GM12873 (cell line): Measurements from ENCODE around the gene TAGLN2.

Experiments
- TF ChIP-seq, protein P1 (sequence below): IDR thresholded peaks from 2 replicates; pipeline ENCODE4 v1.5.1; 2012; ENCODE audit warnings: low read depth, mild to moderate bottlenecking, moderate library complexity, low read length, control low read depth; ENCODE audit not compliant: insufficient read depth; ENCODE audit errors: missing control alignments

The TAGLN2 gene

DNA sequence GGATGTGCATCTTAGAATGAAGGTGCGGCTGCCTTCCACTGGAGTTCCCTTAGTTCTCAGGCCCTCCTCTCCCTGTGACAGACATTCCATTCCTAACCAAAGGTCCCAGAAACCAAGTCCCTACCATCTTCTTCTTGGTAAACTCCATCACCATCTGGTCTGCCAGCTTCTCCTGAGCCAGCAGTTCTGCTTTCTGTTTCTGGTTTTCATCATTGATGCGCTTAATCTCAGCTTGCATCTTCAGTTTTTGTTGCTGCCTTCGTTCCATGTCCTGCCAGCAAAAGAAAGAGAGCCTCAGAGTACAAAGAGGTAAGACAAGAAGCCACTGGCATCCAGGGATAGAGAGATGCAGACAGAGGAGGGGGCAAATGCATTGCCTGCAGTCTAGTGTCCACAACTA lies 44.9 kb downstream of the TAGLN2 start:
- TF ChIP-seq, protein P1, sequence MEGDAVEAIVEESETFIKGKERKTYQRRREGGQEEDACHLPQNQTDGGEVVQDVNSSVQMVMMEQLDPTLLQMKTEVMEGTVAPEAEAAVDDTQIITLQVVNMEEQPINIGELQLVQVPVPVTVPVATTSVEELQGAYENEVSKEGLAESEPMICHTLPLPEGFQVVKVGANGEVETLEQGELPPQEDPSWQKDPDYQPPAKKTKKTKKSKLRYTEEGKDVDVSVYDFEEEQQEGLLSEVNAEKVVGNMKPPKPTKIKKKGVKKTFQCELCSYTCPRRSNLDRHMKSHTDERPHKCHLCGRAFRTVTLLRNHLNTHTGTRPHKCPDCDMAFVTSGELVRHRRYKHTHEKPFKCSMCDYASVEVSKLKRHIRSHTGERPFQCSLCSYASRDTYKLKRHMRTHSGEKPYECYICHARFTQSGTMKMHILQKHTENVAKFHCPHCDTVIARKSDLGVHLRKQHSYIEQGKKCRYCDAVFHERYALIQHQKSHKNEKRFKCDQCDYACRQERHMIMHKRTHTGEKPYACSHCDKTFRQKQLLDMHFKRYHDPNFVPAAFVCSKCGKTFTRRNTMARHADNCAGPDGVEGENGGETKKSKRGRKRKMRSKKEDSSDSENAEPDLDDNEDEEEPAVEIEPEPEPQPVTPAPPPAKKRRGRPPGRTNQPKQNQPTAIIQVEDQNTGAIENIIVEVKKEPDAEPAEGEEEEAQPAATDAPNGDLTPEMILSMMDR = no peak

DNA sequence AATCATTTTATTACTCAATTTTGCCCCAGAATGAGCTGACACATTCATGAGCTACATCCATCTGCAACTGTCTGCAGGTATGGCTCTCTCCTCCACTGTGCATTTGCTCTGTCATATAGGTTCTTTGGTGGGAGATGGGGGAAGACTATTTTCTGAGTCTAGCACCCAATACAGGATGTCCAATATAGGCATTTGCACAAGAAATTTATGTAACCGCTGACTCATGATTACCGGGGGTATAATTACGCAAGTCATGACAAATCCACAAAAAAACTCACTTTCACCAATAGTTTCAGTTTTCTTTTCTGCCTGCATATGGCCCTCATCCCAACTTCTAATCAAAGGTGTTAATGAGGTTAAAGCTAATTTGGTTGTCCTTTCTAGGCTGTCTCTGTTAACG lies 45.3 kb downstream of the TAGLN2 start:
- TF ChIP-seq, protein P1 = no peak

DNA sequence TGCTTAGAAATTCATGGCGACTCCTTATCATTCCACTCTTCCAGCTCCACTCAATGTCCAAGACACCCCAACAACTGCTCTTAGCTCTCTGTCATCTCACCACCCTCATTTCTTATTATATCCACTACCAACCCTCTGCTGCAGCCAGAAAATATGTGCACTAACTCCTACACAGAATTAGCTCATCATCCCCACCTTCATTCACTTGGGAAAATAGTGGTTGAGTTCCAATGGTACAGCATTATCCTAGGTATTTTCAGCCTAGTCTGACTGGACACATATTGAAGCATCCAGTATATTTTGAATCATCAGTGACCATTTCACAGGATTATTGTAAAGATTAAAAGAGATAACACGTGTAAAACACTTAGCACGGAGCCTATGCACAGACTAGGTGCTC lies 46.2 kb downstream of the TAGLN2 start:
- TF ChIP-seq, protein P1 = no peak

DNA sequence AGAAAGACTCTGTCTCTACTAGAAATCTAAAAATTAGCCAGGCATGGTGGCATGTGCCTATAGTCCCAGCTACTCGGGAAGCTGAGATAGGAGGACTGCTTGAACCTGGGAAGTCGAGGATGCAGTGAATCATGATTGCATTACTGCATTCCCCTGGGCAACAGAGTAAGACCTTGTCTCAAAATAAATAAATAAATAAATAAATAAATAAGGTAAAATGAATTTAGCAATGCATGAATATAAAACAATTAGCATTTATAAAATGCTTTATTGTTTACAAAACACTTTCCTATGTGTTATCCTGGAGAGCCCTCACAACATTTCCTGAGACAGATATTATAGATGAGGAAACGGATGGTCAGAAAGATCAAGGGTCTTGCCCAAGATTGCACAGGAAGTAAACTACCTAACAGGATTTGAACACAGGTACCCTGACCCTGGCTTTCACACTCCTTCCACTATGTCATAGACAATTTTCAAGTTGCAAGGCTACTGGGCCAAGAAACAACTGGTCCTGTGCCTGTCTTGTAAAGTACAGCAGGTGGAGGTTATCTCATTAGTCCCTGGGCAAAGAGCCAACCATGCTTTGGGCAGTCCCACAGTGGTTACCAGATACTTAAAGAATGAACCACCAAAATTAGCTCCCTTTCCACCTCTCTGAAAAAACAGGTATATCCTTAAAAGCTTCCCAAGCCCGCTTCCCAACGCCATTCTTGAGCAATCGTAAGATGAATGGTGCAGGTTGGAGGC lies 47.4 kb downstream of the TAGLN2 start:
- TF ChIP-seq, protein P1 = no peak

DNA sequence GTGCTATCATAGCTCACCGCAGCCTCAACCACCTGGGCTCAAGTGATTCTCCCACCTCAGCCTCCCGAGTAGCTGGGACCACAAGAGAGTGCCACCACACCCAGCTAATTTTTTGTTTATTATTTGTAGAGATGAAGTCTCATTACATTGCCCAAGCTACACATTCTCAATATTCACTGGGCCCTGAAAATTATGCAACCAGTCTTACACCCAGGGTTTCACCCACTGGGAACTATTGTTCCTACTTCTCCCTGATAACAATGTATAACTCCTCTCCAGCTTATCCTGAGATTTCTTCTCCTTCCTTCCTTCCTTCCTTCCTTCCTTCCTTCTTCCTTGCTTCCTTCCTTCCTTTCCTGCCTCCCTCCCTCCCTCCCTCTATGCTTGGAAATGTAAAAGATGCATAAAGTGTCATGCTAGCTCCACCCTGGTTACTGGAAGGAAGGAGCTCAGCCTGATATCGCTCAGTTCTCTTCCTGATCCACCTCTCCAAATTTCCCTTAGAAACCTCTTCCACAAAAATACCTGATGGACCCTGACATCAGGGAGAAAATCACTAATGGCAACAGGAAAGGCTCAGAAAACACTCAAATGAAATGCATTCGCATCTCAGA lies 51.7 kb downstream of the TAGLN2 start:
- TF ChIP-seq, protein P1 = no peak

DNA sequence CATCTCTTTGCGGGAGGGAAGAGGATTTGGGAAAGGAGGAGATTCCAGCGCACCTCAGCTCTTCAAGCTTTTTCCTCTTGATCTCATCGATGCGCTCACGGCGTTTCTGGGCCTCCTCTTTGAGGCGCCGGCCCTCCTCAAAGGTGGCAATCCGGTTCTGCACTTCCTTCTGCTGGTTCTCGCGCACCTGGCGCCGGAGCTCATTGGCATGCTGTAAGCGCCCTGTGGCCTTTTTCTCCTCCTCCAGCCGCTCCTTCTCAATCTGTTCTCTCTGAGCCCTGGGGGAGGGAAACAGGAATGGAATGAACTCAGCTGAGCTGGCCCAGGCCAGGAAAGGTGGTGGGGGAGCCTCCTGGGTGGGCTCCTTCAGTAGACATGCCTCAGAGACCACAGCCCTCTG lies 52.4 kb downstream of the TAGLN2 start:
- TF ChIP-seq, protein P1 = no peak

DNA sequence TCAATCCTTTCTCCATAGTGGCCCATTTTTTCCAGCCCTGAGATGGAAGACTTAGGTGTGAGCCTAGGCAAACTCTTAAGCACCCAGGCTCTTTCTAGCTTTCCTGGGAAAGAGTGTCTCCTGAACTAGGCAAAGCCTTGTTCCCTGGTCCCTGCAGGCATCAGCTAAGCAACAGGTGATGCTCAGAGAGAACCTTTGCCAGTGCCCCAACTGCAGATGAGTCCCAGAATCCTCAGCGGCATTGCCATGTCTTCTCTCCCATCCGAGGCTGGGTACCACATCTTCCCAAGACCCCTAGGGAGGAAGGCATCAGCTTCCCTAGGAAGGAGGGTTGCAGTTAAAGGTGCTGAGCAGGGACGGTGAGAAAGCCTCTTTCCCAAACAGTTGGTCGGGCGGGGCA lies 54.6 kb downstream of the TAGLN2 start:
- TF ChIP-seq, protein P1 = no peak
